GM06990 (cell line): ENCODE results near the gene ACAD8.
"Not testable (repeated sequence)": the region's sequence is repeated elsewhere in the genome, so short reads cannot be mapped to it uniquely, and the experiment has no call there.

Source experiments
- DNase-seq: peaks from one replicate; pipeline ENCODE4 v3.0.0-alpha.2; 2011; ENCODE audit not compliant: insufficient read length; ENCODE audit errors: extremely low read depth
- H3K27me3 ChIP-seq: replicated peaks from 2 replicates; pipeline ENCODE4 v1.6.0; 2011; ENCODE audit warnings: low read length; ENCODE audit not compliant: control insufficient read depth, insufficient read depth
- H3K36me3 ChIP-seq: 2 replicates; pipeline ENCODE4 v1.5.1; 2011; ENCODE audit warnings: low read length; ENCODE audit not compliant: control insufficient read depth, insufficient read depth
- H3K4me3 ChIP-seq: replicated peaks from 2 replicates; pipeline ENCODE4 v1.5.1; 2011; ENCODE audit warnings: low read depth, mild to moderate bottlenecking, control low read depth, low read length
- CTCF ChIP-seq: IDR thresholded peaks from 2 replicates; pipeline ENCODE4 v1.5.1; 2011; ENCODE audit warnings: low read length, control low read depth, mild to moderate bottlenecking, inconsistent platforms; ENCODE audit not compliant: insufficient read depth, poor library complexity, severe bottlenecking

The ACAD8 gene

GRCh38 chr11:134277183-134278001 is 24.0 kb downstream of the ACAD8 start:
- TF ChIP-seq CTCF = no peak
- no peaks in the 10 kb centered on the region for H3K36me3 ChIP-seq
- no peak overlapping the region for H3K4me3 ChIP-seq
- H3K27me3 ChIP-seq = no peaks in the 10 kb centered on the region; the same call in 1 of the 2 replicates
- DNase-seq = no peak

- no peak overlapping the region for H3K4me3 ChIP-seq
- no peak for TF ChIP-seq CTCF
- no peak for DNase-seq
- H3K36me3 ChIP-seq = no peaks in the 10 kb centered on the region
- no peaks in the 10 kb centered on the region; the same call in 1 of the 2 replicates for H3K27me3 ChIP-seq
Measured at GRCh38 chr11:134278356-134278755, 25.0 kb downstream of the ACAD8 start.

GRCh38 chr11:134281635-134282034 is 28.3 kb downstream of the ACAD8 start:
- H3K36me3 ChIP-seq, H3K4me3 ChIP-seq, H3K27me3 ChIP-seq, DNase-seq: not testable (repeated sequence)

GRCh38 chr11:134282121-134283045 is 29.0 kb downstream of the ACAD8 start:
- TF ChIP-seq CTCF = no peak
- H3K4me3 ChIP-seq = no peak overlapping the region
- no peak for DNase-seq
- no peaks in the 10 kb centered on the region for H3K36me3 ChIP-seq
- H3K27me3 ChIP-seq = no peaks in the 10 kb centered on the region; the same call in 1 of the 2 replicates

- TF ChIP-seq CTCF = no peak
- Histone ChIP-seq H3K36me3 (no peaks in the 10 kb centered on the region), H3K4me3 (no peak overlapping the region), H3K27me3 (no peaks in the 10 kb centered on the region)
- no peak for DNase-seq
Measured at GRCh38 chr11:134283461-134284230, 30.3 kb downstream of the ACAD8 start.

- not testable (repeated sequence) for H3K4me3 ChIP-seq, H3K36me3 ChIP-seq, DNase-seq, H3K27me3 ChIP-seq
Measured at GRCh38 chr11:134284349-134284748, 31.0 kb downstream of the ACAD8 start.
